NCI-H2227 (cell line): ENCODE measurements around the gene SEC61A1.
A peak's percentile ranks its signal among the peaks of the same experiment; 100 is the strongest.

Source experiments
- DNase-seq: peaks from one replicate; lab custom pipeline; 2025; ENCODE audit not compliant: unreplicated experiment; lab: John Stamatoyannopoulos, UW

Gene SEC61A1

GRCh38 chr3:128077202-128077624 lies 25.0 kb downstream of the SEC61A1 start:
- DNase-seq: no peak

- no peak for DNase-seq
Observed at GRCh38 chr3:128077665-128078064, 25.4 kb downstream of the SEC61A1 start.

- no peak for DNase-seq
Observed at GRCh38 chr3:128078322-128078721, 26.1 kb downstream of the SEC61A1 start.

- DNase-seq: no peak
Observed at GRCh38 chr3:128078875-128079274, 26.6 kb downstream of the SEC61A1 start.

- no peak for DNase-seq
Observed at GRCh38 chr3:128079823-128080222, 27.6 kb downstream of the SEC61A1 start.

- no peak for DNase-seq
Observed at GRCh38 chr3:128080323-128081080, 28.3 kb downstream of the SEC61A1 start.

- no peak for DNase-seq
Observed at GRCh38 chr3:128081226-128081625, 29.0 kb downstream of the SEC61A1 start.

- no peak for DNase-seq
Observed at GRCh38 chr3:128081846-128082245, 29.6 kb downstream of the SEC61A1 start.

- DNase-seq: no peak
Observed at GRCh38 chr3:128082546-128082945, 30.3 kb downstream of the SEC61A1 start.

- no peak for DNase-seq
Observed at GRCh38 chr3:128083396-128083795, 31.2 kb downstream of the SEC61A1 start.

- DNase-seq: peak; percentile 6
Observed at GRCh38 chr3:128083980-128084674, 31.9 kb downstream of the SEC61A1 start.

- no peak for DNase-seq
Observed at GRCh38 chr3:128084675-128085021, 32.4 kb downstream of the SEC61A1 start.

GRCh38 chr3:128089135-128089534 lies 36.9 kb downstream of the SEC61A1 start:
- DNase-seq: no peak

- no peak for DNase-seq
Observed at GRCh38 chr3:128091586-128091985, 39.3 kb downstream of the SEC61A1 start.

GRCh38 chr3:128094295-128095151 lies 42.3 kb downstream of the SEC61A1 start:
- no peak for DNase-seq

- peak; percentile 63 for DNase-seq
Observed at GRCh38 chr3:128095222-128095703, 43.0 kb downstream of the SEC61A1 start.

GRCh38 chr3:128098234-128098633 lies 46.0 kb downstream of the SEC61A1 start:
- DNase-seq: no peak

GRCh38 chr3:128100161-128100560 lies 47.9 kb downstream of the SEC61A1 start:
- no peak for DNase-seq

- DNase-seq: no peak
Observed at GRCh38 chr3:128100638-128101037, 48.4 kb downstream of the SEC61A1 start.

GRCh38 chr3:128103136-128103676 lies 51.0 kb downstream of the SEC61A1 start:
- no peak for DNase-seq

- no peak for DNase-seq
Observed at GRCh38 chr3:128107834-128108233, 55.6 kb downstream of the SEC61A1 start.
